NOMO-1 treated with dmso at 0.1 percent for 144 hours (cell line): ENCODE measurements around the gene C2orf78.
"Not testable (repeated sequence)": the region's sequence is repeated elsewhere in the genome, so short reads cannot be mapped to it uniquely, and the experiment has no call there.

Experiments used
- DNase-seq: peaks from one replicate; lab custom pipeline; 2025; ENCODE audit not compliant: unreplicated experiment; lab: John Stamatoyannopoulos, UW

C2orf78 gene

GRCh38 chr2:73779467-73780236, 4.3 kb upstream of the C2orf78 start, which contains the start of gene DUSP11:
TSS of gene DUSP11 (minus strand) at chr2:73780103. CDS start at chr2:73779974, 129 bp downstream.
- peak; percentile 86 for DNase-seq

- no peak for DNase-seq
Measured at GRCh38 chr2:73780237-73780582, 3.8 kb upstream of the C2orf78 start.

GRCh38 chr2:73783402-73783801, 581 bp upstream of the C2orf78 start:
- not testable (repeated sequence) for DNase-seq

- DNase-seq, result no peak
Measured at GRCh38 chr2:73811878-73812277, 27.9 kb downstream of the C2orf78 start.

GRCh38 chr2:73812635-73813034, 28.7 kb downstream of the C2orf78 start:
- DNase-seq, result no peak

GRCh38 chr2:73818296-73818695, 34.3 kb downstream of the C2orf78 start:
- no peak for DNase-seq

GRCh38 chr2:73821227-73821626, 37.2 kb downstream of the C2orf78 start:
- no peak for DNase-seq

- DNase-seq, result no peak
Measured at GRCh38 chr2:73821669-73822068, 37.7 kb downstream of the C2orf78 start.

- no peak for DNase-seq
Measured at GRCh38 chr2:73822276-73822675, 38.3 kb downstream of the C2orf78 start.

- no peak for DNase-seq
Measured at GRCh38 chr2:73822991-73823390, 39.0 kb downstream of the C2orf78 start.

GRCh38 chr2:73823416-73823815, 39.4 kb downstream of the C2orf78 start:
- no peak for DNase-seq

GRCh38 chr2:73823916-73824523, 40.0 kb downstream of the C2orf78 start:
- peak; percentile 1 for DNase-seq

GRCh38 chr2:73825408-73825807, 41.4 kb downstream of the C2orf78 start:
- DNase-seq, result no peak

- peak; percentile 37 for DNase-seq
Measured at GRCh38 chr2:73827018-73827417, 43.0 kb downstream of the C2orf78 start.

- no peak for DNase-seq
Measured at GRCh38 chr2:73827660-73828388, 43.8 kb downstream of the C2orf78 start.

GRCh38 chr2:73828389-73828817, 44.4 kb downstream of the C2orf78 start:
- no peak for DNase-seq

- DNase-seq, result peak; percentile 95
Measured at GRCh38 chr2:73828818-73829570, 45.0 kb downstream of the C2orf78 start, which contains the start of gene STAMBP. TSS of gene STAMBP (plus strand) at chr2:73828961. CDS start at chr2:73830857, 1,896 bp downstream.

- peak; percentile 2 for DNase-seq
Measured at GRCh38 chr2:73830871-73831401, 47.0 kb downstream of the C2orf78 start.

GRCh38 chr2:73832930-73833329, 48.9 kb downstream of the C2orf78 start:
- DNase-seq, result no peak

GRCh38 chr2:73836141-73836943, 52.4 kb downstream of the C2orf78 start:
- DNase-seq, result no peak
